IPS DF 4.7 (cell line): ENCODE data around the gene TAGAP.

Experiments
- DNase-seq: peaks from one replicate; pipeline ENCODE4 v3.0.0-alpha.2; 2013; ENCODE audit warnings: low spot score; ENCODE audit errors: extremely low read depth

Gene TAGAP

GRCh38 chr6:159074120-159074684, 29.4 kb upstream of the TAGAP start:
- DNase-seq, result peak; percentile 46

- no peak for DNase-seq
Measured at GRCh38 chr6:159071843-159072769, 27.3 kb upstream of the TAGAP start.

DNA sequence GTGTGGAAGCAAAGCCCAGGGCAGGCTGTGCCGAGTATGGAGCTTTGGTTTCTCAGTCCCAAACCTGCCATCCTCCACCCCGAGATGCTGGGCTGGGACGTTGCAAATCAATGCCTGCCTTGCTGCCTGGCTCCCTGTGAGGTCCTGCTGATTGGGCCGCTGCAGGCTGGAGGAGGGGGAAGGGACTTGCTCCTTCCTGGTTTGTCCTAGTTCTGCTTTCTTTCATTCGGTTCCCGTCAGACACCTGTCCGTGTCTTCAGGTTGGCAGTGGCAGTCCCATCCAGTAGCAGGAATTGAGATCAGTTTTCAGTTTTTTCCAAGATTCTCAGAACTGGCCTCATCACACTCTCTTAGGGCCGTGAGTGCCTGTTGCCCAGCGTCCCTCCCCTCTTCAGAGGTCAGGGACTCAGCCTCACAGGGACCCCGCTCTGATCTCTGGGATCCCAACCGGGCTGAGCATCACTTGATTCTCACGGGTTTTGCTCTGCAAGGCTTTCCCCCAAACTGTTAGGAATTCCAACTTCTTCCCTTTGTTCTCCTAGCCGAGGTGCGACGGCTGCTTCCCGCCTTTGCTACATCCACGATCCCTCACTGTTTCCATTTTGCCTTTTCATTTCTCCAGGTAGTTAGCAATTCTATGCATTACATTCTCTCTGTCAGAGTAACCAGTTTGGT, 24.2 kb upstream of the TAGAP start:
- no peak for DNase-seq

DNA sequence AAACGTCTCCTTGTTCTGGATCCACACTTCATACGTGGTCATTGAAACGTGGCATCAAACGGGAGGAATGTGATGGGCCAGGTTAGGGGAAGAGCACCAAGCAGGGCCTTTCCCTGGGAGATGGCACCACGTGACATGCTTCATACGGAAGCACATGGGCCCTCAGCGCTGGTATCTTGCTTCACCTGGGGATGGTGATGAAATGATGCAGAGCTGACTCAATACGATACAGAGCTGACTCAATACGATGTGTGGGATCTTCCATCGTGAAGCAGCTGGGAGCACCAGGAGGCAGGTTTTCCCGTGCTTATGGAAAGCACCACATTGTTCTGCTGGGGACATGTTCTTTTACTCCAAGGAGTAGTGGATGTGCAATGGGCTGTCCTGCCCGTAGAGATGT, 22.5 kb upstream of the TAGAP start:
- no peak for DNase-seq

DNA sequence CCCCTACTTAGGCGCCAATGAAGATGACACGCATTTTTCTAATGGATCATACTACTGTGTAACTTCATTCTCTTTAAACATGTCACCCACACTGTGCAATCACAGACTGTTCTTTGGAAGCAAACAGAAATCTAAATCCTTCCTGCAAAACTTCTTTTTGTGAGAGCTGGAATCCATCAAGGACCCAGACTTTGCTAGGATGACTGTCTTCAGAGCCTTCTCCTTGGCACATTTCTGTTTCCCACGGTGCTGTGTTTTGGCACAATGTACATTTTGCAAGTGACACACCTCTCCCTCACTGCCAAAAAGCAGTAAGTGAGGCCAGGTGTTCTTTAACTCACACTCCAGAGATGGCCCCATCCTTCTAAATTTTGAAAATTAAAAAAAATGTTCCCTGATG, 21.7 kb upstream of the TAGAP start:
- DNase-seq, result no peak

DNA sequence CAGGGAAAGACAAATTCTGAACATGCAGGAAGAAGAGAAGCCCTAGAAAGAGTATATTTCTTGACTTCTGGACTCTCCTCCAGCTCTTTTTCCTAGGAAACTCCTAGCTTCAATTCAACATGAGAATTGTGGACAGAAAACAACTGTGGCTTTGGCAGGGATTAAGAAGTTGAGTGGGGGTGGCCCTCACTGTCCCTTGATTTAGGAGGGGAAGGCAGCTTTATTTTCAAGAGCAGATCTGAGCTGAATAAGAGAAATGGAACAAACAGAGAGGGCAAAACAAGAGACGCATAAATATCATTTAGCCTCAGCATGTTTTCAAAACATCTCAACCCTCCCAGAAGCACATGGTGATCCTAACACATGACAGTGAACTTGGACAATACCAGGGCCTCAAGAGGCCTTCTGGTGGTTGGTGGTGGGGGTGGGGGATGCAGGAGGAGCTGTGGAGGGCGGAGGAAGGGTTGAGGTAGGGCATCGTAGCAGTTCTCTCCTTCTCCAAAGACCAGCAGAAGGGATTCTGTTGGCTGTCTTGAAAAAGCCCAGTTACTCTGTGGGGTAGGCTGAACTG, 21.1 kb upstream of the TAGAP start:
- no peak for DNase-seq

- DNase-seq, result no peak
Measured at GRCh38 chr6:159065091-159065490, 20.3 kb upstream of the TAGAP start.

- no peak for DNase-seq
Measured at GRCh38 chr6:159064477-159064876, 19.7 kb upstream of the TAGAP start.

DNA sequence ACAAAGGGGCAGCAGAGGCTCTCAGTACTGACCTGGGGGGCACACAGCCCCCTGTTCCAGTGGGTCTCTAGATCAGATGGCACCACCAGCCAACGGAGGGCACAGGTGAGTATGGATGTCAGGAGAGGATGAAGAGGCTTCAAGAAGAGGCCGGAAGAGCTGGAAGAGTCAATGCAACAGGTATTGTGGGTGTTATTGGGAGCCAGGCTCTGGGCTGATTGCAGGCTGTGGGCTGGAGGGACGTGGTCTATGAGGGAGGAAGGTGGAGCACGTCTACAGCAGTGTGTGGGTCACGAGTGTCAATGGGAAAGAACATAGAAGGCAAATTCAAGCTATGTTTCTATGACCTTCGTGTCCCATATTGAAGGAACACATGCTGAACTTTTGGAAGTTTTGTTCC, 18.8 kb upstream of the TAGAP start:
- DNase-seq, result no peak

DNA sequence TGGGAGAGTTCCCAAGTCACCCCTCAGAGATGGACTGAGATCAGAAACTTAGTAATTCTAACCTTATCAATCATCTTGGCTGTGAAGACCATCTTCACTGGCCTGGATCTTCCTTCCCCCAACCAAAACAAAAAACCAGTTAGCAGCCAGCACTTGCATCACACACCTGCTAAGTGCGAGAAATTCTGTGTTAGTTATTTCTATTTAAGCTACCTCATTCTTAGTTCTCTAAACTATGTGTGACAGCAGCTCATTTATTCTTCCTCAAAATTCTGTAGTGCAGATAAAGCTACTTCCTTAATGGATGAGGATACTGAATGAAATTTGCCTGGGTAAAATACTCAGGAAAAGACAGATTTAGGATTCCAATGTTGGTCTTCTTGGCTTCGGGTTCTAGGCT, 18.2 kb upstream of the TAGAP start:
- no peak for DNase-seq

GRCh38 chr6:159062564-159062945, 17.8 kb upstream of the TAGAP start:
- no peak for DNase-seq

GRCh38 chr6:159061805-159062563, 17.2 kb upstream of the TAGAP start:
- DNase-seq, result no peak

DNA sequence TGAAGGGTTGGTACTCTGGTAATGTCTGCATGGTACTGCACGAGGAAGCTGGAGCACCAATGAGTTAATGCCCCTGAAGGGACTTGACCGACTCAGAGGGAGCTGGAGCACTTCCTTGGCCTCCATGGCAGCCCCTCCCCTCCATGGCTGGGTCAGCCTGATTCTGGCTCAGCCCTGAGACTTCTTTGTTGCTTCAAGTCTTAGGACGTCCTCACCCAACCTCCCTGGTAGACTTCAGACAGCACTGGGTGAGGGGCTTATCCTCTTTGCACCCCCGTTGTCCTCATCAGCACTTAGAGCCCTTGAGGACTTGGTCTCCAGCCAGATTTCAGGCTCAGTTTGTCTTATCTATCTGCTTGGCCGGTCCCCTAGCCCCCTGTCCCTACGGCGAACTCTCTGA, 16.4 kb upstream of the TAGAP start:
- no peak for DNase-seq

DNA sequence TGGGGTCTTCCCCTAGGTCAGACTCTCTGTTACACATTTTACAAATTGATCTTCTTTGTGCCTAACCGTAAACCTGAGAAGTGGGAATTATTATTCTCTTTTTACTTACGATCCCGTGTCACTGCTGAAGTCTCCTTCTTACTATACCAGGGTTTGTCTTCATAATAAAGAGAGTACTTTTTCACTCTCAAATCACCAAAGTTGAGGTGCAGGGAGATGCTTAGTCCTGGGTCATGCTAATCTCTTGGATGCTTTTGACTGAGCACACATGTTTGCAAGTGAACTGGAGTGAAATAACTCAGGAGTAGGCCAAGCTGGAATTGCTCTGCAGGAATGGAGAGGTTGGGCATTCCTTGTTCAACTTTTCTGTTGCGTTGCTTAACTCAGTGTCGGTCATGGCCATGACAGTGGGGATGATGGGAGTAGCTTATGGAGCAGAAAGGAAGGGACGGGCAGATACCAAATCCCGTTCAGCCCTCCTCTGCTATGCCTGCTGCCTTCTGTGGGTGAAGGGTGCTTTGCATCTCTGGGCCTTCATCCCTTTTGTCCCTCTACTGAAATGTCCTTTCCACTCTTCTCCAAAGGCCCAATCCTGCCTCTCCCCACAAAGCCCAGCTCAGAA, 15.2 kb upstream of the TAGAP start:
- no peak for DNase-seq

- DNase-seq, result no peak
Measured at GRCh38 chr6:159059141-159059540, 14.3 kb upstream of the TAGAP start.

- no peak for DNase-seq
Measured at GRCh38 chr6:159056899-159057298, 12.1 kb upstream of the TAGAP start.

DNA sequence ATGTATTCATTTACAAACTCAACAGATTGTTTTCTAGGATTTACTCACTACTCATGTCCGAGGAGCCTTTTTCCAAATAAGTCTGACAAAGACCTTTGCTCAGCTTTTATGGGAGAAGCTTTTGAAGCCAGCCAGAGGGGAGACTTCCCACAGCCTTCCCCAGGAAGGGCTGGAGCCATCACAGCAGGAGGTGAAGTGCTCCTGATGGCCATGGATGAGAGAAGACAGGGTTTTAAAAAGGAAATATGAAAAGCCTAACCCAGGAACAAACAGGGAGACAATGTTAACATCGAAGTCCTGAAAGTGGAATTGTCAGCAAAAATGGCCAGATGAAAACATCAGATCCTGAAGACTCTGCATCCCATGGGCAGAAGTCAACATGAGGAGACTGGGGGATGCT, 11.6 kb upstream of the TAGAP start:
- no peak for DNase-seq

- no peak for DNase-seq
Measured at GRCh38 chr6:159056003-159056402, 11.2 kb upstream of the TAGAP start.

- no peak for DNase-seq
Measured at GRCh38 chr6:159053781-159054398, 9.1 kb upstream of the TAGAP start.

DNA sequence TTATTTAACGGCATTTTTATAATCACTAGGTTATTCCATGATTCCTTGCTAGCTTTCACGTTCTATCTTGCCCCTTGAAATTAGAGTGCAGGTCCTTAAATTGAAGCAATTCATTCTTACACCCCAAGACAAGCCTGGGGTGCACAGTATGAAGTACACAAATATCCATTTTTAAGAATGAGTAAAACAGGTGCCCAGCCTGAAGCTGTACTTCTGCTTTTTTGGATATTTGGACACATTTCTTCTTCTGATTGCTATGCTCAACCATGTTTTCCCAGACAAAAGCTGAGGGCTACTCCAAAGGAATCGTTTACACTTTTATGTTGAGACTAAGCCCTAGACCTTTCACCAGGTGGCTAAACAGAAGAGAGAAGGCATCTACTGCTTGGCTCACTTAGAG, 7.9 kb upstream of the TAGAP start:
- no peak for DNase-seq
